Activated CD4-positive, alpha-beta T cell treated with anti-CD3 and anti-CD28 coated beads, Interleukin-2, amount 10 ng/mL, durations not matched to agents 7 days and 5 days (primary cell): ENCODE measurements around the gene PRKAG2. TPM values are rescaled to one million over a fixed set of nuclear protein-coding genes. Genes with fewer than 3 reads are reported as not detected.

Experiments used
- CTCF ChIA-PET: fragments of 350-600 bp; sonication (Branson Sonifier 250); formaldehyde crosslinking; loops from one replicate; lab custom pipeline; 2021; ENCODE audit warnings: antibody characterized with exemption; lab: Charles Lee
- POLR2A ChIA-PET: fragments of 350-600 bp; sonication (Branson Sonifier 250); formaldehyde crosslinking; loops from one replicate; lab custom pipeline; 2021; ENCODE audit warnings: antibody characterized with exemption; lab: Charles Lee
- DNase-seq: peaks from one replicate; pipeline ENCODE4 v3.0.0-alpha.2; 2020
- H3K27ac Mint-ChIP-seq: one replicate; pipeline ENCODE4 v1.8.0; 2021; ENCODE audit warnings: mild to moderate bottlenecking, moderate library complexity, mixed read lengths
- H3K27me3 Mint-ChIP-seq: one replicate; pipeline ENCODE4 v1.8.0; 2021; ENCODE audit warnings: mixed read lengths
- H3K36me3 Mint-ChIP-seq: one replicate; pipeline ENCODE4 v1.8.0; 2021; ENCODE audit warnings: low read depth, mixed read lengths
- H3K4me1 Mint-ChIP-seq: one replicate; pipeline ENCODE4 v1.8.0; 2021; ENCODE audit warnings: mixed read lengths
- H3K4me3 Mint-ChIP-seq: one replicate; pipeline ENCODE4 v1.8.0; 2021; ENCODE audit warnings: mild to moderate bottlenecking, moderate library complexity, mixed read lengths
- H3K9me3 Mint-ChIP-seq: one replicate; pipeline ENCODE4 v1.8.0; 2021; ENCODE audit warnings: mixed read lengths
- total RNA-seq, 2 experiments: library from RNA; stranded (reverse); gene quantifications; one replicate each; pipeline ENCODE4 v1.2.3, GENCODE V29; 2021

The PRKAG2 gene
- total RNA-seq, 2 experiments from 2014 or later, result 27.5 to 32.3 TPM

DNA sequence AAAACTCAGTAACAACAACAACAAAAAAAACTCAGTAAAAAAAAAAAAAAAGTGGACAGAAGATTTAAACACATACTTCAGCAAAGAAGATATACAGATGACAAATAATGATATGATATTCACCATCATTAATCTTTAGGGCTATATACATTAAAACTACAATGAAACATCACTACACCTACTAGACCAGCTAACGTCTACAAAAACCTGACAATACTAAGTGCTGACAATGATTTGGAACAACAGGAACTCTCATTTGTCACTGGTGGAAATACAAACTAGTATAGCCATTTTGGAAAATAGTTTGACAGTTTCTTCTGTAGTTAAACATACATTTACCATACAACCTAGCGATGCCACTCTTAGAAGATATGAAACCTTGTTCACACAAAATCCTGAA, 185.5 kb downstream of the PRKAG2 start:
- H3K36me3 Mint-ChIP-seq, result no peaks in the 10 kb centered on the region
- POLR2A ChIA-PET, result no interaction called here
- CTCF ChIA-PET, result no interaction called here
- H3K4me3 Mint-ChIP-seq, result no peak overlapping the region
- H3K27ac Mint-ChIP-seq, result no peak overlapping the region
- no peak for DNase-seq
- H3K27me3 Mint-ChIP-seq, result no peaks in the 10 kb centered on the region
- H3K9me3 Mint-ChIP-seq, result no peaks in the 10 kb centered on the region
- no peaks in the 10 kb centered on the region for H3K4me1 Mint-ChIP-seq

DNA sequence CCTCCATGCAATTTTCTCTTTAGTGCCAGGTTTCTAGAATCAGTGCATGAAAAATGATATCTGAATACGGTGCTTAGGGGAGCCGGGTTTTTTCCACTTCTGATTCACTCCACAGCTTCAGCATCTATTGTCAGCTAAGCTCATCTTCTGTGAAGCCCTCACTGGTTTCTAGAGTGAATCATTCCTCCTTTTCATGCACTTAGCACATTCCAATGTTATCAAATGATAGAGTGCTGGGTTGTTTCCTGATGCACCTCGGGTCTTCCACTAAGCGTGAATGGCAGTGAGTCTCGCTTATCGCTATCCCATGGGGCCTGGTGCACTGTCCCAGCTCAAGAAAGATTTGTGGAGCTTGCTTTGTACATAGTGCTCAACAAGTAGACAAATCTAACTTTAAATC, 186.3 kb downstream of the PRKAG2 start:
- no peak for DNase-seq
- no peaks in the 10 kb centered on the region for H3K9me3 Mint-ChIP-seq
- no peaks in the 10 kb centered on the region for H3K27me3 Mint-ChIP-seq
- ChIA-PET CTCF (no interaction called here), POLR2A (no interaction called here)
- no peaks in the 10 kb centered on the region for H3K36me3 Mint-ChIP-seq
- no peak overlapping the region for H3K4me3 Mint-ChIP-seq
- H3K27ac Mint-ChIP-seq, result no peak overlapping the region
- no peaks in the 10 kb centered on the region for H3K4me1 Mint-ChIP-seq

DNA sequence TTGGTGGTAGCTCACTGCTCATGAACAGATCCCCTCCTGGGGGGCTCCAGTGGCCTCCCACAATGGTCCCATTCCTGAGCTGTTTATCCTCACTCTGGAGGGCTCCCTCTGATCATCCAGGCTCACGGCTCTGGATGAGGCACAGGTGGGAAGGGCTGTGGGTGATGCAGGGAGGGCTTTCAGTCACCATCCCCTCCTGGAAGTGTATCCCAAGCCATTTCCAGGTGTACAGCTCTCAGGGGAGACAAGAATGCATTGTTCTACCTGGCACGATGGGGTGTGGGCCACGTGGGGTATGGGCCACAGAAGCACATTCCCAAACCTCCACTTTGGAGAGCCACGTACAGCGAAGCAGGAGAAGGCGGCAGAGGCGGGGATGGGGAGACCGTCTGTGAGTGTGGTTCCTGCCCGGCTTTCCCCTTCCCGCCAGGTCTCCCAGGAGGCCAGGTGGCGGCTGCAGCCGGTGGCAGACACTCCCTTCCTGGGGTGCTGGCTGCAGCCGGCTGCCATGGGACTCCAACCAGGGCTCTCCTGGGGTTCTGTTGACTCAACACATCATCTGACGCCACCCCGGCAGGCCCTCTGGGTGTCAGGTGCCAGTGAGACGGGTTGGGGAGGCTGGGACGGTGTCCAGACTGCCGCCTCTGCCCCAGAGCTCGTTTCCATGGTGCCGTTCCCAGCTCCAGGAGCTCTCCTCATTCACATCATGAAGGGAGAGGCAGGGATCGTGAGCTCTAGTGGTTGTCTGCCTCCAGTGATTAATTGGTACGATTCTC, 187.5 kb downstream of the PRKAG2 start:
- Mint-ChIP-seq H3K27ac (no peak overlapping the region), H3K9me3 (no peaks in the 10 kb centered on the region), H3K36me3 (no peaks in the 10 kb centered on the region), H3K4me3 (no peak overlapping the region), H3K4me1 (no peaks in the 10 kb centered on the region), H3K27me3 (no peaks in the 10 kb centered on the region)
- no peak for DNase-seq
- ChIA-PET CTCF (interaction anchor here (1.4 kb wide), 1 partner anchor 12 kb away, joined by 3 read pairs; no protein-coding TSS in a partner anchor), POLR2A (no interaction called here)

DNA sequence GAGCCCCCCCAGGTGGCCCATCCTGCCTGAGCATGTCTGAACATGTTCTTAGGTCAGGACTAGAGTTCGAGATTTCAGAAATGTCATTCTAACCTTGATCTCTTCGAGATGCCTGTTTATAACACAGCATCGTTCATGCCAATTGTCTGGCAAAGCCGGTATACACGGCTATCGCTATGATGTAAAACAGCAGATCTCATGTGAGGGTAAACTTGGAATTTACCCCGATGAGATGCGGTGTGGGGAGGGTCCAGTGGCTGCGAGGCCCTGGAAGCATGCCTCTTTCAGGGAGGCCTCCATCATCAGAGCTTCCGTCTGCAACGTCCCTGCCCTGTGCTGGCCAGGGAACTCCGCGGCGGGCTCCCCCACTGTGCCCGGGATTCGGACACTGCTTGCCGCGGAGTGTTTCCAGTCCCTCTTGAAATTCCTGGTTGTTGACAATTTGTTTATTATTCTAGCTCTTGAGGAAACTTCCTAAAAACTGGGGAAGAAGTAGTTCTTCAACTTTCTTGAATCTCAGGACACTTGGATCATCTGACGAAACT, 188.6 kb downstream of the PRKAG2 start:
- H3K4me3 Mint-ChIP-seq, result no peak overlapping the region
- no peak for DNase-seq
- no peak overlapping the region for H3K27ac Mint-ChIP-seq
- ChIA-PET POLR2A (no interaction called here), CTCF (no interaction called here)
- no peaks in the 10 kb centered on the region for H3K27me3 Mint-ChIP-seq
- H3K9me3 Mint-ChIP-seq, result no peaks in the 10 kb centered on the region
- H3K4me1 Mint-ChIP-seq, result no peaks in the 10 kb centered on the region
- no peaks in the 10 kb centered on the region for H3K36me3 Mint-ChIP-seq

DNA sequence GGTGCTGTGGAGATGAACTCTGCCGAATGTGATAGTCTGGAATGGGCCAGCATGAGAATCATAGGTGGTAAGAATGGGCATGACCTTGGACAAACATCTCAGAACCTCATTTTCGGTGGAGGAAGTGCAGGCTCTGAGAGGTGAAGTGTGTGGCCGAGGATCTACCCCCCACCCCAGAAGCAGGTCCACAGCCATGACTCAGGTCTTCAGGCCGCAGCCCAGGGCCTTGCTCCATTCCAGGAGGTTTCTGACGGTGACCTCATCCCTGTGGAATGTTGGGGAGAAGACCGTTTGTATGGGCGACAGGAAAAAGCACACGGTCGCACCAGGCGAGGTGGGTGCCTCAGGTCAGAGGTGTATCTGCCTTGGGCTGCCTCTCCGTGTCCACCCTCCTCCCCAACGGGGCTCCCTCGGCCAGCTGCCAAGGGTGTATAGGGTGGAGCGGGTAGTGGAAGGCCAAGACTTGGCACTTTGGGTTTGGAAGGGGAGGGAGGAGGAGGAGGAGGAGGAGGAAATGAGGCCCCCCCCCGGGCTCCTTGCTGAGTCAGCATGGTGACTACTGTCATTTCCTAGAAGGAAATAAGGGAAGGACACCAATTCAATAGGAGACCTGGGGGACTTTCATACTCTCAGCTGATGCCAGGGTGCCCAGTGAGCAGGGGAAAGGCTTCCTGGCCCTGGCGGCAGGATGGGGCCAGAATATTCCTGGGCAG, 189.2 kb downstream of the PRKAG2 start:
- DNase-seq, result no peak
- no peaks in the 10 kb centered on the region for H3K27me3 Mint-ChIP-seq
- CTCF ChIA-PET, result no interaction called here

DNA sequence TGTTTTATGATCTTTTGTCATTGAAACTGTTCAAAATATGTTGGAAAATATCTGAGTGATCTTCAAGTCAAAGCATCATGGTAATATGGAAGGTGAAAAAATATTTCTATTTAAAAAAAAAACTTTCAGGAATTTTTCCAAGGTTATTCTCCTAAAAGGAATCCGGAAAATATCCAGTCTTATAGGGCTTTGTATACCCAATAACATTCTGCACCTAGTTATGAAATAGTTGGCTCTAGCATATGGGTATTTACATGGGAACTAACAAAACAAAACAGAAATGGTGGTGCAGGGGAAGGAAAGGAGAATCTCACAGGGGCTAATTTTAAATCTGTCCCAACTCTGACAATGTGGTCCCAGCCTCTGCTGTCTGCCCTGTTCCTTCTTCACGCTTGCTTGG, 190.1 kb downstream of the PRKAG2 start:
- Mint-ChIP-seq H3K4me3 (no peak overlapping the region), H3K9me3 (no peaks in the 10 kb centered on the region), H3K36me3 (no peaks in the 10 kb centered on the region), H3K4me1 (no peaks in the 10 kb centered on the region), H3K27ac (no peak overlapping the region), H3K27me3 (no peaks in the 10 kb centered on the region)
- CTCF ChIA-PET, result interaction anchor here (0.6 to 1.1 kb wide), 2 partner anchors 15 to 20 kb away, joined by 3 read pairs; no protein-coding TSS in a partner anchor
- POLR2A ChIA-PET, result no interaction called here
- no peak for DNase-seq

More for the DNA sequence above, 189.2 kb downstream of the PRKAG2 start:
- no peaks in the 10 kb centered on the region for H3K36me3 Mint-ChIP-seq
- H3K4me3 Mint-ChIP-seq, result no peak overlapping the region
- POLR2A ChIA-PET, result no interaction called here
- H3K4me1 Mint-ChIP-seq, result no peaks in the 10 kb centered on the region
- no peaks in the 10 kb centered on the region for H3K9me3 Mint-ChIP-seq
- no peak overlapping the region for H3K27ac Mint-ChIP-seq

DNA sequence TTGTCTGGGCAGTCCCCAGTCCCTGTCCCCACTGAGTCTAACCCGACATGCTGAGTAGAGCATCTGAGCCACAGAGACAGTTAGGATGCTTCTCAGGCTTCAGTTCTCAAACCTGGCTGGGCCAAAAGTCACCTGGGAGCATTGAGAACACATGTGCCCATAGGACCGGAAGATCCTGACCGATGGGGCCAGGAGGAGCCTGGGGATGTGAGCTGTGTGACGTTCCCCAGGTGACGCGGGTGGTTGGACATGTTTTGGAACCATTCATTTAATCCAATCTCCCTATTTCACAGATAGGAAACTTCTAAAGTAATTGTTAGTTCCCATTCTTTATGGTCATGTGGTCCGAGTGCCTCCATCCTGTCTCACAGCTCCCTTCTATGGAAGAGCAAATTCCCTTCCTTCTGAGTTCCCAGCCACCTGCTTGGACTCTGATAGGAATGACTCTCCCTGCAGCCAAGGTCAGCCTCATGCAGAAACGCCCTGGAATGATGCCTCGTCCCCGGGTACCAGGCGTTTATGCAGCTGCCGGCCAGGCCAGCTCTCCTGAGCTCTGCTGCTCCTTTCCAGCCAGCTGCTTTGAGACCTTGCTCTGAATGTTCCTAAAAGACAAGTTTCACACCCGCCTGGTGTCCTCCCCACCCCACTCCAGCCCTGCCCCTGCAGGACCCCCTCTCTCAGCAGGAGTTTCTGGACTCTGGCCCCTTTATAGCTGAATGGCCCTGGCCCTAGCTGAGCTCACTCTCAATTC, 190.7 kb downstream of the PRKAG2 start:
- Mint-ChIP-seq H3K4me1 (no peaks in the 10 kb centered on the region), H3K27me3 (no peaks in the 10 kb centered on the region), H3K4me3 (no peak overlapping the region), H3K36me3 (no peaks in the 10 kb centered on the region), H3K9me3 (no peaks in the 10 kb centered on the region), H3K27ac (no peak overlapping the region)
- no peak for DNase-seq
- ChIA-PET POLR2A (no interaction called here), CTCF (interaction anchor here (0.6 to 1.3 kb wide), 4 partner anchors 15 to 678 kb away, joined by 3 to 4 read pairs (median 3); no protein-coding TSS in a partner anchor)

DNA sequence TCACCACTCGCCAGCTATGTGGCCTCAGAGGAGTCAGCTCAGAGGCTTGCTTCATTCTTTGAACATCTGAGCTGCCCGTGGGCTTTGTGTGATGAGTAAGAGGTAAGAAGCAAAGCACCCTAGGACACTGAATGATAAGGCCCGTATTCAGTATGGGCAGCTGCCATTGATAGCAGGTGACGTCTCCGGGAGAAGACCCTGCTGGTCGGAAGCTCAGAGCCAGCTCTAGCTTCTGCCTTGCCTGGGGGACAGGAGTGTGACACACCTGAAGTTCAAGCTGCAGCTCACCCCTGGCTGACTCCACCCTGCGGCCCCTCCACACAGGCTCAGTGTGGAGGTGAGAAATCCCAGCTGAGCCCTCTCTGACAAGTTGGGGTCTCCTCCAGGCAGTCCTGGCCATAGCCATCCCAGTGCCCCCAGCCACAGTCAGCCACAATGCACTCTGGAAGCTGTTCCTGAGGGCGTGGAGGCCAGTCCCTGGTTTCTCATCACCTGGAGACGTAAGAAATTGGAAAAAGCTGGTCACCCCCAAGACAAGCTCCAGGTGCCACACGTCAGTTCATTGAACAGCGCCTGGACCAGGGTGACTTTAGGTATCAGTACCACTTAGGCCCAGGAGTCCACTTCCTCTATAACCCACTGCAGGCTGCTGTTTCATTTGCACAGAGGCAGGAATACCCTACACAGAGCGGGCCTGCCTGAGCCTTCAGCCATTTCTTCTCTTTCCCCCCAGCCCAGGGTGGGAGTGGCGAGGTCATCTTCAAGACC, 192.3 kb downstream of the PRKAG2 start:
- Mint-ChIP-seq H3K27ac (no peak overlapping the region), H3K27me3 (no peaks in the 10 kb centered on the region), H3K4me3 (no peak overlapping the region), H3K36me3 (no peaks in the 10 kb centered on the region), H3K4me1 (peaks cover 3% of the 10 kb centered on the region), H3K9me3 (no peaks in the 10 kb centered on the region)
- ChIA-PET POLR2A (no interaction called here), CTCF (interaction anchor here (1.2 to 1.7 kb wide), 4 partner anchors 11 to 61 kb away, joined by 3 to 5 read pairs (median 4); no protein-coding TSS in a partner anchor)
- no peak for DNase-seq

DNA sequence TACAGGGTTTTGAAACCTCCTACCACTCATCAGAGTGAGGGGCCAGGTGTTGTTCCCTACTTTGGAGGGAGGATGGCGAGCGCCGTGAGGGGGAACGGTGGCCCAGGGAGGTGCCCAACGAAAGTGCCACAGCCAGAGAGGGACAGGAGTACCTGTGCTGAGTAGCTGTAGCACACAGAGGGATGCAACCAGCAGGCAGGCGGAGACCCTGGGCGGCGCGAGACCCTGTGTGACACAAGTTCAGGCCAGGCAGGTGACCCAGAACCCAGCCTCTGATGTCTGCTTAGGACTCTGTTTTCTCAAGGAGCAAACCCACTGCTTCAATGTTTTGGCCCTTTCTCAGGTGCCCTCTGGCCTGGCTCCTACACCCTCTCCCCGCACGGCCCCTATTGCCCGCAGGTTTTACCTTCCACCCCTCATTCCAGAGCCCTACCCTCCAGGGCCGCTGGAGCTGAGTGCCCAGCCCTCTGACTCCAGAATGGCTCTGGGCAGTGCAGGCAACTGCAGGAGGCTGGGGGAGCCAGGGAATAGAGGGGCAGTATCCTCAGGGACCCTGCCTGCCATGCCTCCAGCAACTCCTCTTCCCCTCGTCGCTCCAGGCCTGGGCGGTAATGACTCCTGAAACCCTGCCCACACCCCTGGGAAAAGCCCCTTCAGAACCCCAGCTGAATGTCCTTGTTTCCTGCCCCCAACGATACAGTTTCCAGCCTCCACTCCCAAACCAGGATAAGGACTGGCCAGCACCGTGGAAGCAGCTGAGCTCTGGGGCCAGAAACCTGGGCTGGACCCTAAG, 193.1 kb downstream of the PRKAG2 start:
- H3K36me3 Mint-ChIP-seq, result no peaks in the 10 kb centered on the region
- H3K4me3 Mint-ChIP-seq, result no peak overlapping the region
- no peaks in the 10 kb centered on the region for H3K9me3 Mint-ChIP-seq
- ChIA-PET CTCF (interaction anchor here (1.5 to 1.7 kb wide), 2 partner anchors 10 to 19 kb away, joined by 3 to 5 read pairs; no protein-coding TSS in a partner anchor), POLR2A (no interaction called here)
- H3K4me1 Mint-ChIP-seq, result peaks cover 6% of the 10 kb centered on the region
- no peak for DNase-seq
- H3K27me3 Mint-ChIP-seq, result no peaks in the 10 kb centered on the region
- no peak overlapping the region for H3K27ac Mint-ChIP-seq

DNA sequence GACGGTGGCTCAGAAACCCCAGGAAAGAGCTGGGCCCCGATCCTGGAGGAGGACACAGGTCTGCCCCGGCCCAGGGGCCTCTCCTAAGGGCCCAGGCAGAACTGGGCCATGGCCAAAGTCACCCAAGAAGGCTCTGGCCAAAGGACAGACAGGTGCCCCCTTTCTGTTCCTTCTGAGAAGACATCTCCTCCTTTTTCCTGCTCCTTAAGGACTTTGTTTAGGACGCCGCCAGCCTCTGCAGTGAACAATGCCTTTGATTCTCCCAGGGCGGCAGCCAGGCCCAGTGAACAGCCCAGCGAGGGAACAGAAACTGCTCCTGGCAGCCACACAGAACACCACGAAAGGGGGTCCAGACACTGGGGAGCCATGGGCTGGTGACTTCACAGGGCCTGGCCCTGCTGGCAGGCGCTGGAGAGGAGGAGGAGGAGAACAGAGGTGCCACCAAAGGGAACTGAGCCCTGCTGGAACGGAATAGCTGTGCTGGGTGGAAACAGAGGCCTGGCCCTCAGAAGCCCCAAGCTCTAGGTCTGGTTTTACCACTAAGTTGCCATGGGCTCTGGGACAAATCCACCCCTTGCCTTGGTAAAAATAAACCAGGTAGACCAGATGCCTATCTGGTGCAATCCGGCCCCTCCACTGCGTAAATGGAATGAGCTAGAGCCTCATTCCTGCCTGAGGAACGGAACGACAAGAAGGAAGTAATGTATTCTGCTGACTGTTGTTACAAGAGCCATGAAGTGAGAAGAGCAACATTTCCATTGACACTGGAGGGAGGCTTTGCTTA, 193.9 kb downstream of the PRKAG2 start:
- CTCF ChIA-PET, result no interaction called here

DNA sequence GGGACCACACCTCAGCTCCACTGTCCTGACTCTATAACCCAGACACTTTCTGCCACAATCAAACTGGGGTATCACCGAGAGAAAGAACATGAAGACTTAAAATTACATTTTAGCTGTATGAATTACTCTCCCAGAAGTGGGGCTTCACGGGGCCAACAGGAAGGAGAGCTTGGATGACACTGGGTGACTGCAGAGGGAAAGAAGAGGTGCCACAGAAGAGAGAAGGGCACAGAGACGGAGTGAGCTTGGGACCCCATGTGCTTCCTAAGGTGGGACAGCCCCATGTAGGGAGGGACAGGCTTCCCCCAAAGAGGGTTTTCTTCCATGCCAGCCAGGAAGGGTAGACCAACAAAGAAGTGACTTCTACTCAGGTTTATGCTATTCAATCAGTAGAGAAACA, 195.2 kb downstream of the PRKAG2 start:
- Mint-ChIP-seq H3K4me3 (no peak overlapping the region), H3K36me3 (no peaks in the 10 kb centered on the region), H3K9me3 (no peaks in the 10 kb centered on the region), H3K4me1 (peaks cover 14% of the 10 kb centered on the region), H3K27me3 (no peaks in the 10 kb centered on the region), H3K27ac (no peak overlapping the region)
- POLR2A ChIA-PET, result no interaction called here
- DNase-seq, result no peak
- CTCF ChIA-PET, result no interaction called here

More for the DNA sequence above, 193.9 kb downstream of the PRKAG2 start:
- Mint-ChIP-seq H3K27ac (no peak overlapping the region), H3K4me3 (no peak overlapping the region), H3K9me3 (no peaks in the 10 kb centered on the region), H3K27me3 (no peaks in the 10 kb centered on the region), H3K4me1 (peaks cover 13% of the 10 kb centered on the region), H3K36me3 (no peaks in the 10 kb centered on the region)
- POLR2A ChIA-PET, result no interaction called here
- no peak for DNase-seq
